DOHH2 (cell line): ENCODE measurements around the gene NPC2.

Source experiments
- CTCF ChIP-seq: fragments of 200-600 bp; sonication (generic); IDR thresholded peaks from one replicate; pipeline ENCODE4 v1.5.1; 2014; ENCODE audit warnings: antibody characterized with exemption, mild to moderate bottlenecking, low read depth, low read length; ENCODE audit not compliant: poor library complexity, severe bottlenecking
- EZH2phosphoT487 ChIP-seq: fragments of 200-600 bp; sonication (generic); IDR thresholded peaks from 2 replicates; pipeline ENCODE4 v1.6.1; 2017; ENCODE audit warnings: borderline replicate concordance, mild to moderate bottlenecking, antibody characterized with exemption, low read length, moderate library complexity, mixed read lengths

DNA sequence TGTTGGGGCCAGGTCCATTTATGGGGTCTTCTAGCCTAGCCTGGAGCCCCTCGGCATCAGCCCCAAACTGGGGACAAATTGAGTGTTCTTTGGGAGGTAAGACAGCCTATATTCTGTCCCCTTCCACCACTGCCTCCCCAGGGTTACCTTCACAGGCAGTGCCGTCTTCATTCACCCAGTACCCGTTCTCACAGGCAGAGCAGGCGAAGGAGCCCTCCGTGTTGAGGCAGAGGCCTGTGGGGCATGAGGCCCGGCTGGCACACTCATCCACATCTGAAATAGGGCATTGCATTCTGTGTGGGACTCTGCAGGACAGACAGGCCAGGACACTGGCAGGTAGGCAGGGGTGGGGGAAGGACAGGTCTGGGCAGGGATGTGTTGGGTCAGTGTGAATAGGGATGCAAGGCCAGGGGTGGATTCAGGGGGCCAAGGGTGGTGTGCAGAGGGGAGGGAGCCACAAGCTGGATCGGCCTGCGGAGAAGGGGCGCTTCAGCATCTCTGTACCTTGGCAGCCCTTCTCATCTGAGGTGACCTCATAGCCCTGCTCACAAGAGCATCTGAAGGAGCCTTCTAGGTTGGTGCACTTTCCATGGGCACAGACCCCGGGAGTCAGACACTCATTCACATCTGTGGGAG lies 16.6 kb upstream of the NPC2 start:
- TF ChIP-seq CTCF: no peak
- no peak for TF ChIP-seq EZH2phosphoT487
